HL-60 (cell line): ENCODE measurements around the gene CNNM1.

Experiments used
- DNase-seq, 2 experiments: peaks; one replicate each; pipeline ENCODE4 v3.0.0-alpha.2; 2010 to 2020; ENCODE audit warnings: low read depth in 1 of 2, low spot score in 1 of 2
- H3K27ac ChIP-seq: fragments of 250-450 bp; sonication (Bioruptor Pico); replicated peaks from 2 replicates; pipeline ENCODE4 v1.5.1; 2020; ENCODE audit warnings: mild to moderate bottlenecking, moderate library complexity
- H3K27me3 ChIP-seq: fragments of 250-450 bp; sonication (Bioruptor Pico); 2 replicates; pipeline ENCODE4 v1.5.1; 2021; ENCODE audit warnings: mild to moderate bottlenecking, moderate library complexity; ENCODE audit not compliant: insufficient read depth, poor library complexity, severe bottlenecking
- H3K4me3 ChIP-seq: replicated peaks from 2 replicates; pipeline ENCODE4 v1.5.1; 2011; ENCODE audit warnings: mild to moderate bottlenecking, control low read depth, low read length; ENCODE audit not compliant: insufficient read depth
- CTCF ChIP-seq: IDR thresholded peaks from one replicate; pipeline ENCODE4 v1.5.1; 2011; ENCODE audit warnings: low read length, control low read depth, inconsistent platforms; ENCODE audit not compliant: insufficient read depth
- GABPA ChIP-seq: IDR thresholded peaks from 2 replicates; pipeline ENCODE4 v1.6.1; 2012; ENCODE audit warnings: low read depth
- POLR2AphosphoS5 ChIP-seq: IDR thresholded peaks from 2 replicates; pipeline ENCODE4 v1.6.1; 2012; ENCODE audit warnings: low read depth
- REST ChIP-seq: IDR thresholded peaks from 2 replicates; pipeline ENCODE4 v1.6.1; 2012; ENCODE audit warnings: low read depth; ENCODE audit not compliant: insufficient replicate concordance
- SPI1 ChIP-seq: IDR thresholded peaks from 2 replicates; pipeline ENCODE4 v1.6.1; 2012; ENCODE audit warnings: low read depth, mild to moderate bottlenecking, borderline replicate concordance

CNNM1 gene

GRCh38 chr10:99421233-99421739 lies 92.1 kb downstream of the CNNM1 start:
- Histone ChIP-seq H3K4me3 (no peak overlapping the region), H3K27ac (no peak overlapping the region), H3K27me3 (no peaks in the 10 kb centered on the region)
- DNase-seq: no peak
- TF ChIP-seq REST: no peak
- TF ChIP-seq POLR2AphosphoS5: no peak
- no peak for TF ChIP-seq SPI1
- no peak for TF ChIP-seq GABPA

GRCh38 chr10:99422529-99423096 lies 93.5 kb downstream of the CNNM1 start:
- H3K4me3 ChIP-seq: no peak overlapping the region
- H3K27me3 ChIP-seq: no peaks in the 10 kb centered on the region
- DNase-seq: no peak
- H3K27ac ChIP-seq: no peak overlapping the region
- TF ChIP-seq POLR2AphosphoS5 (no peak), CTCF (no peak), REST (no peak), GABPA (no peak), SPI1 (no peak)

- TF ChIP-seq SPI1: no peak
- DNase-seq: no peak
- Histone ChIP-seq H3K27ac (no peak overlapping the region), H3K4me3 (no peak overlapping the region), H3K27me3 (no peaks in the 10 kb centered on the region)
These were observed 95.5 kb downstream of the CNNM1 start for GRCh38 chr10:99424656-99425055.

GRCh38 chr10:99425204-99425603 lies 96.0 kb downstream of the CNNM1 start:
- no peak overlapping the region for H3K4me3 ChIP-seq
- no peak for DNase-seq
- H3K27ac ChIP-seq: no peak overlapping the region
- TF ChIP-seq GABPA (no peak), CTCF (no peak), REST (no peak), SPI1 (no peak), POLR2AphosphoS5 (no peak)
- H3K27me3 ChIP-seq: no peaks in the 10 kb centered on the region
